Activated CD8-positive, alpha-beta memory T cell treated with anti-CD3 and anti-CD28 coated beads for 36 hours (primary cell): ENCODE results near the gene PHKA2. TPM values are rescaled to one million over a fixed set of nuclear protein-coding genes. Genes with fewer than 3 reads are reported as not detected.

Experiments used
- CTCF ChIA-PET: fragments of 350-600 bp; sonication (Branson Sonifier 250); formaldehyde crosslinking; loops from one replicate; lab custom pipeline; 2021; ENCODE audit warnings: antibody characterized with exemption; lab: Charles Lee
- POLR2A ChIA-PET: fragments of 350-600 bp; sonication (Branson Sonifier 250); formaldehyde crosslinking; loops from one replicate; lab custom pipeline; 2021; ENCODE audit warnings: antibody characterized with exemption; lab: Charles Lee
- total RNA-seq, 2 experiments: library from RNA; stranded (reverse); gene quantifications; one replicate each; pipeline ENCODE4 v1.2.3, GENCODE V29; 2021

Gene PHKA2
- total RNA-seq, 2 experiments from 2014 or later, result 17.7 to 18.0 TPM

GRCh38 chrX:18895189-18895951, 88.5 kb downstream of the PHKA2 start:
- CTCF ChIA-PET, result interaction anchor here (1.3 kb wide), 1 partner anchor 9 kb away, joined by 3 read pairs; no protein-coding TSS in a partner anchor
- POLR2A ChIA-PET, result no interaction called here

DNA sequence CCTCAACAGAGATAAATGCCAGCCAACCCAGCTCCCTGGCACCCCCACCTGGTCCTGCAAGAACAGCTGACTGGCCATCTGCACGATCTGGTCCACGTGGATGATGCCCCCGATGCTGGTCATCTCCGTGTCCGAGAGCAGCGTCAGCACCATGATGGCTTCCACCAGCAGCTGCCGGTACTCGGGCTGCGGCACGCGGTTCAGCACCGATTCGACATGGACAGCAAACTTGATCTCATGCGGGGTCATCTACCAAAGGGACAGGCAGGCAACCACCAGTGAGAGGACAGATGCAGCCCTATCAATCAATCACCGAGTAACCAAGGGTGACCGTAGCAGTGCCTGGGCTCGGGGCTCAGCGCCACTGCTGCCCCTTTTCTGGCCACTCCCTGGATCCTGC, 89.8 kb downstream of the PHKA2 start:
- CTCF ChIA-PET, result no interaction called here

DNA sequence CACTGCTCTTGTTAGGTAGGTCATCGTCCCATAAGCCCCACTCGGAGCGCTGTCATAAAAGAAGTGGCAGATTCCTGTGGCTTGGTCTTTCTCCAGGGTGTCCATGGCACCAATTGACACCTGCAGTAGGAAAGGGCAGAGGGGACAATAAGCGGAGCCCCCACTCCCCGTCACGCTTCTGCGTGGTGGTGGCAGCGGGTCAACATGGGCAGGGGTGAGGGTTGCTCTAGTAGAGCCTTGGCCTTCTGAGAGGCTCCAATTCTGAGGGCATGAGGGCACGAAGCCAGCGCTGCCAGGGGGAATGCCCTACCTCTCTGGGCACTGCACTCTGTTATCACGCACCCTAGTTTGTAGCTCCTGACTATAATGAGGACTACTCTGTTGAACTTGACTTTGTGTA, 90.4 kb downstream of the PHKA2 start:
- POLR2A ChIA-PET, result no interaction called here
- CTCF ChIA-PET, result no interaction called here

More for the DNA sequence above, 89.8 kb downstream of the PHKA2 start:
- POLR2A ChIA-PET, result no interaction called here

GRCh38 chrX:18892899-18893298, 91.0 kb downstream of the PHKA2 start:
- POLR2A ChIA-PET, result no interaction called here
- CTCF ChIA-PET, result no interaction called here

GRCh38 chrX:18891548-18891945, 92.4 kb downstream of the PHKA2 start:
- ChIA-PET POLR2A (no interaction called here), CTCF (no interaction called here)

DNA sequence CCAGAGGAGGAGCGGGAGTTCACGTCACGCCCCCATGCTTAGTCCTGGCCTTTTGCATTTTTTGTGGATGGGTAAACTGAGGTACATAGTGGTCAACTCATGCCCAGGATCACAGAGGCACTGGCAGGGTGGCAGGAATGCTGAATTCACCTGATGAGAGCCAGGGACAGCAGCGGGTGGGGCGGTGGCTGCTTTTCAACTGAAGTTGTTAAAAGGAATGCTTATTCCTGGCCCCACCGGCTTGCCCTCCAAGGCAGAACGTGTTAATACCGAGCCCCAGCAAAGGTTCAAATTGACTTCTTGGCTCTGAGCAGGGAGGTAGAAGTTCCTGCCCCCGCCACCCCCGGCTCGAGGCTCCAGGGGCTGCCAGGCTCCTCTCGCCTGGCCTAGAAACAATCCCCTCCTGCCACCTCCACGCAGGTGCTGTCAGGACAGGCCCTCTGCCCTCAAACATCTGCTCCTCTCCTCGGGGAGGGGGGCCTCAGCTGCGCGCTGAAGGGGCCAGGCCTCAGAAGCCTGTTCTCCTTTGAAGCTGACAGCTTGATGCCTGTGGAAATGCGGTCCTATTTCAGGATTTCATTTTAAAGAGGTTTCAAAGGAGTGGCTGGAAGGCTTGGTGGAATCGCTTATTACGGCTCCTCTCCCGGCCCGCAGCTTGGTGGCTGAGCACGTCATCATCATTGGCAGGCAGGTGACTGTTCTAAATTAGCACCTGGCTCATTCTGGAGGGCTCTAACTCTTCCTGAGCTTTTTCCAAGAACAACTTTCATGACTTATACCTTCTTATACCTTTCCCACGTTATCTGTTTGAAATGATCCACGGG, 93.0 kb downstream of the PHKA2 start:
- ChIA-PET POLR2A (no interaction called here), CTCF (no interaction called here)

GRCh38 chrX:18890049-18890381, 93.9 kb downstream of the PHKA2 start:
- POLR2A ChIA-PET, result no interaction called here

DNA sequence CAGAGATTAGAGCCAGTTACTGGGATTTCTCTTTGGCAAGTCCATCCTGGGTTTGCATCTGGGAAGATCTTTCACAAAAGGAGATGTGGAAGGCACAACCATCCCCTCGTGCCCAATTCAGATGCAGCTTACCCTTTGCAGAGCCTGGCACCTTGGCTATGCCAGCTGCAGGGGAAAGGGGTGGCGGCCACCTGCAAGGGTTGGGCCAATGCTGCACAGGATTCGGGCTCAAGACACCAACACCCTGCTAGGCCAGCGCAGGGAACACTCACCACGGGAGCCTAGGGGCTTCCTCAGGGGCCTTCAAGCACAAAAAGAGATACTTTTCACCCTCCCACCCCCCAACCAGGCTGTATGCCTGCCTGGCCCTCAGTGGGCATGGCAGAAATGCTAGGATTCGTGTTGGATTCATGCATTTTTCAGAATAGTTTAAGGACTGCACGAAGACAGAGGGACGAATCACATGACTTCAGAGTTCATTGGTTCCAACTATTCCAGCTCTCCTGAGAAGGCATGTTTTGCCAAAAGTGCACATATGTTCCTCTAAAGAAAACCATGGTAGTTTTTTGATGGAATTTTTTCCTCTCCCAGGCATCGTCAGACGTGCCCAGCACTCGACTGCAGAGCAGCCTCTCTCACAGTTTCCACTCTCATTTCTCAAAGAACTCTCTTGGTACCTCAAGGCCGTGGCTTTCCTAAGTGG, 94.4 kb downstream of the PHKA2 start:
- ChIA-PET POLR2A (no interaction called here), CTCF (no interaction called here)

More at GRCh38 chrX:18890049-18890381, 93.9 kb downstream of the PHKA2 start:
- CTCF ChIA-PET, result no interaction called here

GRCh38 chrX:18888281-18888680, 95.6 kb downstream of the PHKA2 start:
- ChIA-PET POLR2A (interaction anchor here (0.5 to 0.6 kb wide), 2 partner anchors 29 to 36 kb away, joined by 3 to 5 read pairs; no protein-coding TSS in a partner anchor), CTCF (no interaction called here)

- CTCF ChIA-PET, result no interaction called here
- POLR2A ChIA-PET, result interaction anchor here (0.6 to 0.7 kb wide), 3 partner anchors 30 to 463 kb away, joined by 3 to 5 read pairs (median 3); partner anchors contain the start of gene CDKL5
These were observed 96.1 kb downstream of the PHKA2 start for GRCh38 chrX:18887825-18888212.

- CTCF ChIA-PET, result interaction anchor here (1.3 to 1.6 kb wide), 2 partner anchors 9 to 12 kb away, joined by 3 read pairs; no protein-coding TSS in a partner anchor
- POLR2A ChIA-PET, result interaction anchor here (0.7 kb wide), 2 partner anchors 425 to 463 kb away, joined by 3 read pairs; partner anchors contain the start of gene CDKL5
These were observed 96.6 kb downstream of the PHKA2 start for GRCh38 chrX:18887177-18887824.

GRCh38 chrX:18886344-18887161, 97.4 kb downstream of the PHKA2 start:
- POLR2A ChIA-PET, result no interaction called here
- CTCF ChIA-PET, result interaction anchor here (1.3 to 1.6 kb wide), 2 partner anchors 9 to 11 kb away, joined by 3 read pairs; no protein-coding TSS in a partner anchor

DNA sequence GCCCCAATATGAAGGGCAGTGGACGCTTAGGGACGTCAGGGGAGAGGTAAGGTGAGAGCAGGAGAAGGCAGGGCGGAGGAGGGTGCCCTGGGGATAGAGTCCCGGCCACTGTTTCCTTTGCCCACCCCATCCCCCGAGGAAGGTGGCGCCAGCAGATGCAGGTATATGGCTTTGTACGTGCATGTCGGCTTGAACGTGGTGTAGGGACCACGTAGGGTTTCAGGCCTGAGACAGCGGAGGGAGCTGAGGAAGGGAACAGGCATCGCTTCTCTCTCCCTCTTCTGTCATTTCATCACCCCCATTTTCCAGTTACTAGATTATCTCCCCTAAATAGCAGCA, 97.9 kb downstream of the PHKA2 start:
- POLR2A ChIA-PET, result no interaction called here
- CTCF ChIA-PET, result interaction anchor here (1.3 to 1.6 kb wide), 2 partner anchors 10 to 11 kb away, joined by 3 read pairs; no protein-coding TSS in a partner anchor

GRCh38 chrX:18885328-18886004, 98.4 kb downstream of the PHKA2 start:
- CTCF ChIA-PET, result interaction anchor here (1.3 to 1.6 kb wide), 2 partner anchors 10 kb away, joined by 3 read pairs; no protein-coding TSS in a partner anchor
- POLR2A ChIA-PET, result no interaction called here

DNA sequence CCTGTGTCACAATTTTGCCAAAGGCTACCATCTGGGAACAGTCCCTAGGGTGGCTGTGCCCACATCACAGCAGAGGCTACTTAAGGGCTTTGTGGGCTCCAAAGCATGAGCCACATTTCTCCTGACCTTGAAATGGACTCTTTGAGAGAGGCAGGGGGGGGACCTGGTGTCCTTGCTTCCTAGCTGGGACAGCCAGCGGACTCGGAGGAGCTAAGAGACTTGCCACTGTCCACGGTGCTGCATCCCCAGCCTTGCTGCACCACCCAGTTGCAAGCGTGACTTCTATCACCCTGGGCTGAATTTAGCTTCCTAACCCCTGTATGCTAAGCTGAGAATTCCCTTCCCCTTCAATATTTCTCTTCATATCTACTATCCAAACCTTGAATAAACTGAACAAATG, 99.0 kb downstream of the PHKA2 start:
- POLR2A ChIA-PET, result no interaction called here

GRCh38 chrX:18883961-18884765, 99.8 kb downstream of the PHKA2 start:
- ChIA-PET CTCF (no interaction called here), POLR2A (no interaction called here)

More for the DNA sequence above, 99.0 kb downstream of the PHKA2 start:
- CTCF ChIA-PET, result no interaction called here
